ENCODE data around the gene SEMA5A.

The SEMA5A gene

DNA sequence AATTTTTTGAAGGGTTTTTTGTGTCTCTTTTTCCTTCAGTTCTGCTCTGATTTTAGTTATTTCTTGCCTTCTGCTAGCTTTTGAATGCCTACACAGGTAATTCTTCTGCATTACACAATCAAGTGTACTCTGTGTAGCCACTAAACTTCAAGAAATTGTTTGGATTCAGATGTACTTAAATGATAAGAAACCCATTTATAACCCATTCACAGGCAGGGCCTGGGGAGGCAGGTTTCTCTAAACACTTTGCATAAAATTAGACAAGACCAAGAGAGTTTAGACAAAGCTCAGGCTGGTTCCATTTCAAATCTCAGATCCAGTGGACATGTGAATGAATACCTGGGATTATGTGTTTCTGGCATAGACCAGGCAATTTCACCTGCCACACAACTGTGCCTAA lies 41.3 kb upstream of the SEMA5A start:
- H3K27ac ChIP-seq = no peak overlapping the region
- H3K4me1 ChIP-seq = no peaks in the 10 kb centered on the region
- no peak overlapping the region for H2AFZ ChIP-seq
- H3K4me2 ChIP-seq (ENCODE audit: low read length) = no peak overlapping the region
- no peaks in the 10 kb centered on the region for H3K9me3 ChIP-seq (ENCODE audit: control insufficient read depth, low read length)
- no peaks in the 10 kb centered on the region for H3K79me2 ChIP-seq
- H3K9ac ChIP-seq = no peak overlapping the region
- H3K36me3 ChIP-seq (ENCODE audit: control insufficient read depth, insufficient read depth, low read length) = no peaks in the 10 kb centered on the region
- H3K27me3 ChIP-seq (ENCODE audit: control insufficient read depth, insufficient read depth, low read length) = no peaks in the 10 kb centered on the region
- no peak overlapping the region for H3K4me3 ChIP-seq (ENCODE audit: low read depth, low read length)
- TF ChIP-seq, protein P1, sequence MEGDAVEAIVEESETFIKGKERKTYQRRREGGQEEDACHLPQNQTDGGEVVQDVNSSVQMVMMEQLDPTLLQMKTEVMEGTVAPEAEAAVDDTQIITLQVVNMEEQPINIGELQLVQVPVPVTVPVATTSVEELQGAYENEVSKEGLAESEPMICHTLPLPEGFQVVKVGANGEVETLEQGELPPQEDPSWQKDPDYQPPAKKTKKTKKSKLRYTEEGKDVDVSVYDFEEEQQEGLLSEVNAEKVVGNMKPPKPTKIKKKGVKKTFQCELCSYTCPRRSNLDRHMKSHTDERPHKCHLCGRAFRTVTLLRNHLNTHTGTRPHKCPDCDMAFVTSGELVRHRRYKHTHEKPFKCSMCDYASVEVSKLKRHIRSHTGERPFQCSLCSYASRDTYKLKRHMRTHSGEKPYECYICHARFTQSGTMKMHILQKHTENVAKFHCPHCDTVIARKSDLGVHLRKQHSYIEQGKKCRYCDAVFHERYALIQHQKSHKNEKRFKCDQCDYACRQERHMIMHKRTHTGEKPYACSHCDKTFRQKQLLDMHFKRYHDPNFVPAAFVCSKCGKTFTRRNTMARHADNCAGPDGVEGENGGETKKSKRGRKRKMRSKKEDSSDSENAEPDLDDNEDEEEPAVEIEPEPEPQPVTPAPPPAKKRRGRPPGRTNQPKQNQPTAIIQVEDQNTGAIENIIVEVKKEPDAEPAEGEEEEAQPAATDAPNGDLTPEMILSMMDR (IDR thresholded peaks at IDR 0.05) = no peak

DNA sequence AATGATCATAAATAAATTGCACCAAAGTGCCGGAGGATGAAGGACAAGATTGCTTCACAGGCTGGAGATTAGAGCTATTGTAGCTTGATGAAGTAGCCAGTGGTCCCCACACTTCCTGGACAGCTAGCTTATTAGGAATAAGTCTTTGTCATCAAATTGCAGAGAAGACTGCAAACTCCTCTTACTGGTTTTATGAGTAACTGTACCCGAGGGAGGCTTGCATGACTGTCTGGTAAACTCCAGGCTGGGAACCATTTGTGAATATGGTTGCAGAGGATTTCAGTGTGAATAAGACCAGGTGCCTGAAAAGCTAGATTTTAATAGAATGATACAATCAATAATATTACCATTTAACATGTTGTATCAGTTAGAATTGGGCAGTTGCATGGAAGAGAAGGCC lies 36.5 kb upstream of the SEMA5A start:
- H3K9ac ChIP-seq = no peak overlapping the region
- H3K4me1 ChIP-seq = no peaks in the 10 kb centered on the region
- H3K36me3 ChIP-seq (ENCODE audit: control insufficient read depth, insufficient read depth, low read length) = no peaks in the 10 kb centered on the region
- no peaks in the 10 kb centered on the region for H3K79me2 ChIP-seq
- H3K27ac ChIP-seq = no peak overlapping the region
- no peak overlapping the region for H3K4me2 ChIP-seq (ENCODE audit: low read length)
- H3K9me3 ChIP-seq (ENCODE audit: control insufficient read depth, low read length) = no peaks in the 10 kb centered on the region
- TF ChIP-seq, protein P1 (IDR thresholded peaks at IDR 0.05) = no peak
- H3K4me3 ChIP-seq (ENCODE audit: low read depth, low read length) = no peak overlapping the region
- no peaks in the 10 kb centered on the region for H3K27me3 ChIP-seq (ENCODE audit: control insufficient read depth, insufficient read depth, low read length)
- no peak overlapping the region for H2AFZ ChIP-seq

DNA sequence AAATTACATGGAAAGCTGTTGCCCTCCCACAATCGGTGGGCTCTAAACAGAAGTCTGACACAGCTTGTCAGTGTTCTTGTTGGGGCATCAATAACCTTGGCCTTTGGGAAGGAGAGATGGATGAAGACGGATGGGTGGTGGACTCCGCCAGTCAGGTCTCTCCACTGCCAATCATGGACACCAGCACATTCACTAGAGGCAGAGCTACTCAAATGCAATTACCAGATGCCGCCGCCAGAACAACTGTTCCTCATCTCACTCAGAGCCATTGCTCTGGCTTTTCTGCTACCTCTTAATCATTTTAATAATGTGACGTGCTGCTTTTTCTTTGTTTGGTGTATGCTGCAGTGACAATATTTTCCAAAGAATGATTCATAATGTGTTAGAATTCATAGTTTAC lies 27.9 kb upstream of the SEMA5A start:
- Histone ChIP-seq H3K9me3 (ENCODE audit: control insufficient read depth, low read length) (no peaks in the 10 kb centered on the region), H3K4me2 (ENCODE audit: low read length) (no peak overlapping the region), H2AFZ (no peak overlapping the region), H3K27me3 (ENCODE audit: control insufficient read depth, insufficient read depth, low read length) (no peaks in the 10 kb centered on the region), H3K27ac (no peak overlapping the region), H3K36me3 (ENCODE audit: control insufficient read depth, insufficient read depth, low read length) (no peaks in the 10 kb centered on the region), H3K4me3 (ENCODE audit: low read depth, low read length) (no peak overlapping the region), H3K9ac (no peak overlapping the region), H3K4me1 (no peaks in the 10 kb centered on the region), H3K79me2 (no peaks in the 10 kb centered on the region)
- TF ChIP-seq, protein P1 (IDR thresholded peaks at IDR 0.05) = no peak

DNA sequence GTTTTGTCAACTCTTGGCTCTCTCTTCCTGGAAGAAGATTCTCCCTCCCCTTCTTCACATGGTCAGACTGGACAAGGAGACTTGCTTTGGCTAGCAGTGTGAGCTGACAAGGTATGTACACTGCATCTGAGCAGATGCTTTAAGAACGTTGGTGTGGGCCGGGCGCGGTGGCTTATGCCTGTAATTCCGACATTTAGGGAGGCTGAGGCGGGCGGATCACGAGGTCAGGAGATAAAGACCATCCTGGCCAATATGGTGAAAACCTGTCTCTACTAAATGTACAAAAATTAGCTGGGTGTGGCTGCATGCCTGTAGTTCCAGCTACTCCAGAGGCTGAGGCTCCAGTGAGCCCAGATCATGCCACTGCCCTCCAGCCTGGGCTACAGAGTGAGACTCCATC lies 26.4 kb upstream of the SEMA5A start:
- no peaks in the 10 kb centered on the region for H3K9me3 ChIP-seq (ENCODE audit: control insufficient read depth, low read length)
- TF ChIP-seq, protein P1 (IDR thresholded peaks at IDR 0.05) = no peak
- no peaks in the 10 kb centered on the region for H3K4me1 ChIP-seq
- H3K36me3 ChIP-seq (ENCODE audit: control insufficient read depth, insufficient read depth, low read length) = no peaks in the 10 kb centered on the region
- H3K4me2 ChIP-seq (ENCODE audit: low read length) = no peak overlapping the region
- no peaks in the 10 kb centered on the region for H3K27me3 ChIP-seq (ENCODE audit: control insufficient read depth, insufficient read depth, low read length)
- no peak overlapping the region for H3K4me3 ChIP-seq (ENCODE audit: low read depth, low read length)
- no peaks in the 10 kb centered on the region for H3K79me2 ChIP-seq
- H3K27ac ChIP-seq = no peak overlapping the region
- H2AFZ ChIP-seq = no peak overlapping the region
- no peak overlapping the region for H3K9ac ChIP-seq

DNA sequence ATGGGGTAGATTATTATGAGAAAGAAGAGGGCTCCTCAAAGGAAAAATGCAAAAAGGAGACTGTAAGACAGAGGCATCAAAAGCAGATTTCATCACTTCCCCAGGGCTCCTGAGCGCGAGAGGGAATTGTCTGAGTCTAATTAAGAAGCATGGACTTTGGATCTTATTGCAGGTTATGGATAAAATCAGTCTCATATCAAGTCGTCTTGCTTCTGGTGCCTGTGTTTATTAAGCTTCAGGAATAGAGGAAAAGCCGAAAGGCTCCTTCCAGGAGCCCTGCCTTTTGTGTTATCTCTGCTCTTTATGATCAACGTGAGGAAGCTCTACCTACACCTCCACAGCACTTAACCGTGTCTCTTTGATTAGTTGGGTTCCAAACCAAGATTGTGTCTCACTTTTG lies 25.0 kb upstream of the SEMA5A start:
- H3K4me1 ChIP-seq = no peaks in the 10 kb centered on the region
- no peak overlapping the region for H3K4me2 ChIP-seq (ENCODE audit: low read length)
- no peaks in the 10 kb centered on the region for H3K27me3 ChIP-seq (ENCODE audit: control insufficient read depth, insufficient read depth, low read length)
- H3K4me3 ChIP-seq (ENCODE audit: low read depth, low read length) = no peak overlapping the region
- no peaks in the 10 kb centered on the region for H3K36me3 ChIP-seq (ENCODE audit: control insufficient read depth, insufficient read depth, low read length)
- H3K79me2 ChIP-seq = no peaks in the 10 kb centered on the region
- H3K27ac ChIP-seq = no peak overlapping the region
- no peak overlapping the region for H2AFZ ChIP-seq
- no peak overlapping the region for H3K9ac ChIP-seq
- H3K9me3 ChIP-seq (ENCODE audit: control insufficient read depth, low read length) = no peaks in the 10 kb centered on the region
- TF ChIP-seq, protein P1 (IDR thresholded peaks at IDR 0.05) = no peak
